GM18499 (cell line): ENCODE measurements around the gene ABTB2.
"Not testable (repeated sequence)": the region's sequence is repeated elsewhere in the genome, so short reads cannot be mapped to it uniquely, and the experiment has no call there.

ENCODE experiments used
- ATAC-seq: cut with Tn5 transposase; IDR thresholded peaks from one replicate; pipeline ENCODE4 v1.9.1; 2021; ENCODE audit warnings: moderate number of reproducible peaks; ENCODE audit not compliant: insufficient read depth, unreplicated experiment

Gene ABTB2

GRCh38 chr11:34224434-34224966 is 133.3 kb downstream of the ABTB2 start:
- no peak for ATAC-seq

GRCh38 chr11:34223907-34224306 is 133.9 kb downstream of the ABTB2 start:
- ATAC-seq = no peak

- ATAC-seq = no peak
Observed at GRCh38 chr11:34223021-34223813, 134.6 kb downstream of the ABTB2 start.

GRCh38 chr11:34222030-34222429 is 135.8 kb downstream of the ABTB2 start:
- ATAC-seq = no peak

- no peak for ATAC-seq
Observed at GRCh38 chr11:34219941-34220370, 137.9 kb downstream of the ABTB2 start.

GRCh38 chr11:34219279-34219678 is 138.5 kb downstream of the ABTB2 start:
- no peak for ATAC-seq

- not testable (repeated sequence) for ATAC-seq
Observed at GRCh38 chr11:34218756-34219155, 139.1 kb downstream of the ABTB2 start.

GRCh38 chr11:34218067-34218466 is 139.7 kb downstream of the ABTB2 start:
- no peak for ATAC-seq

GRCh38 chr11:34216706-34217105 is 141.1 kb downstream of the ABTB2 start:
- ATAC-seq = no peak

GRCh38 chr11:34215806-34216453 is 141.9 kb downstream of the ABTB2 start:
- no peak for ATAC-seq

GRCh38 chr11:34214961-34215805 is 142.6 kb downstream of the ABTB2 start:
- ATAC-seq = no peak

GRCh38 chr11:34213366-34213765 is 144.4 kb downstream of the ABTB2 start:
- ATAC-seq = no peak

GRCh38 chr11:34212566-34212965 is 145.2 kb downstream of the ABTB2 start:
- ATAC-seq = no peak

- ATAC-seq = no peak
Observed at GRCh38 chr11:34209809-34210208, 148.0 kb downstream of the ABTB2 start.

- no peak for ATAC-seq
Observed at GRCh38 chr11:34208266-34209135, 149.3 kb downstream of the ABTB2 start.

GRCh38 chr11:34207487-34208180 is 150.2 kb downstream of the ABTB2 start:
- ATAC-seq = no peak

- no peak for ATAC-seq
Observed at GRCh38 chr11:34206407-34207300, 151.2 kb downstream of the ABTB2 start.
